Small intestine (tissue), 7 donors: ENCODE results near the gene ANTXR1. TPM values are rescaled to one million over a fixed set of nuclear protein-coding genes. Genes with fewer than 3 reads are reported as not detected.

Experiments used
- DNase-seq, 2 donors: peaks; one replicate each; pipeline versions ENCODE4 v3.0.0 to v3.0.0-alpha.2; 2013
- FAIRE-seq: peaks from 2 replicates; lab custom pipeline; 2012; peaks lifted over from hg19 to GRCh38; lab: Jason Lieb, UNC
- H3K27ac ChIP-seq, 3 donors: one replicate each; pipeline ENCODE4 v1.5.1; 2013; ENCODE audit warnings: low read length in 2 of 3, mild to moderate bottlenecking in 2 of 3, control low read depth in 1 of 3, inconsistent platforms in 1 of 3, low read depth in 1 of 3, moderate library complexity in 1 of 3
- H3K27me3 ChIP-seq, 3 donors: one replicate each; pipeline ENCODE4 v1.6.1; 2013; ENCODE audit warnings: low read length in 3 of 3, inconsistent platforms in 1 of 3; ENCODE audit not compliant: control insufficient read depth in 3 of 3, insufficient read depth in 3 of 3
- H3K36me3 ChIP-seq, 3 donors: one replicate each; pipeline ENCODE4 v1.6.1; 2013; ENCODE audit warnings: low read length in 3 of 3, inconsistent platforms in 1 of 3, low read depth in 1 of 3, mild to moderate bottlenecking in 1 of 3, moderate library complexity in 1 of 3; ENCODE audit not compliant: control insufficient read depth in 3 of 3, insufficient read depth in 2 of 3
- H3K4me1 ChIP-seq, 3 donors: one replicate each; pipeline ENCODE4 v1.6.1; 2013; ENCODE audit warnings: low read length in 2 of 3, inconsistent platforms in 1 of 3, low read depth in 1 of 3, mild to moderate bottlenecking in 1 of 3, moderate library complexity in 1 of 3; ENCODE audit not compliant: control insufficient read depth in 3 of 3, insufficient read depth in 2 of 3
- H3K4me3 ChIP-seq, 3 donors: one replicate each; pipeline ENCODE4 v1.5.1; 2013; ENCODE audit warnings: low read length in 3 of 3, control low read depth in 1 of 3, inconsistent platforms in 1 of 3, low read depth in 1 of 3, mild to moderate bottlenecking in 1 of 3, moderate library complexity in 1 of 3
- H3K9me3 ChIP-seq, 2 donors: one replicate each; pipeline ENCODE4 v1.6.1; 2013; ENCODE audit warnings: low read depth in 1 of 2, low read length in 1 of 2; ENCODE audit not compliant: control insufficient read depth in 2 of 2, insufficient read depth in 1 of 2
- WGBS, 3 donors: extraction: QIAGEN DNeasy Blood & Tissue Kit; methylation state at CpG; one replicate each; pipeline ENCODE4 v1.1.7; 2013; 5-methylcytosine and 5-hydroxymethylcytosine counted together
- polyA plus RNA-seq, 4 donors: library from polyadenylated mRNA; stranded (reverse) in 3 of 4; unstranded in 1 of 4; fragments of 200-250 nt in 3 of 4; fragments of 120-200 nt in 1 of 4; gene quantifications; one replicate each; pipeline versions ENCODE4 v1.2.1 to v1.2.3, GENCODE V29; 2013
- donor health status: healthy with polysubstance abuse.
- donor health status: control.
- donor health status: control.
- donor health status: Bipolar disorder and iron deficiency.
- donor health status: healthy.

ANTXR1 gene
- polyA plus RNA-seq, 4 donors, result 0.22 to 13.0 (median 7.2) TPM

DNA sequence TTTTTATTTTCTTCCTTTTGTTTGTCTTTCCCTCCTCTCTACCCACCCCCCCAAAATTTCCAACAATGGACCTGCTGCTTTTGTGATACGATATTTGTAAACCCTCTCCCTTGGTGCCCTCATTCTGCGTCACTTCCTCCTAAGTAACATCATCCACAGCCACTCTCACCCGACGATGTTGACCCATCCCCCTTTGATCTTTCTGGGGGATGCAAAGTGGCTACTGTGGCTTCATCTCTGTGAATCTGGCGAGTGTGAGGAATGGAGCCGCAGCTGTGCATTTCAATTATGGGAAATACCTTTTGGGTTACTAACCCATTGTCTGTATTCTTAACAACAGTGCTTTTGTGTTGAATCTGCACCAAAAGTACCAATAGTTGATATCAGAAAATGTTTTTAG lies 19.4 kb downstream of the ANTXR1 start:
- no peak for FAIRE-seq
- Histone ChIP-seq H3K27ac (peak overlapping the region in 1 of 3 donors; percentile 36), H3K4me1 (no peaks in the 10 kb centered on the region), H3K36me3 (peaks cover 0 to 2% (median 0%) of the 10 kb centered on the region in 3 donors), H3K4me3 (no peak overlapping the region), H3K27me3 (no peaks in the 10 kb centered on the region), H3K9me3 (no peaks in the 10 kb centered on the region)
- WGBS, 3 donors, result 66 to 70% (median 67%) methylated on average over 6 of the region's 6 CpGs
- DNase-seq, result no peak

DNA sequence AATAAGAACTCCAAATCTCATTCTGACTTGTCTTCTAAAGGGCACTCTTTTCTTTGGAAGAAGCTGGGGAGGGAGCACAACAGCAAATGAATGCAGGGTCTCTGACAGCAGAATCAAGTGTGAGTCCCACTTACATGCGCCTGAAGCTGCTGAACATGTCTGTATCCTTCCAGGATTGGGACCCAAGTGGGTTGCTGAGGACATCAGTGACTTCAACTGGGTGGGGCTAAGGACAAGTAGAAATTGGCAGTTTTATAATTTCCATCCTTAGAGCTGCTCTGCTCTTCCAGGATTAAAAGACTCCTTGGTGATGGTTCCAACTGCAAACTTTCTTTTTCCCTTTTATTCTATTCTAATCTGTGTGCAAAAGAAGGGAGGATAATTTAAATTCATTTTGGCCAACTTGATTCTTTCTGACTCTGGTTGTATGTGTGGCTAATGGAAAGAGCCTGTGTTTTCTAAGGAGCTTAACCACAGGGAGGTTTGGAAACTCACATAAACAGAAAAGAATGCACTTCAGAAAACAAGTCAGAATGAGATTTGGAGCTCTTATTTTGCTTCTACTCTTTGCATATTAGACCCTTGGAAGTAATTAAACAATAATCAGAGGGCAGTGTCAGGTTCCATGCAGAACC lies 20.6 kb downstream of the ANTXR1 start:
- H3K36me3 ChIP-seq, result peaks cover 0 to 2% (median 0%) of the 10 kb centered on the region in 3 donors
- H3K9me3 ChIP-seq, result no peaks in the 10 kb centered on the region
- no peak for DNase-seq
- 66 to 95% (median 84%) methylated on average over 1 of the region's 1 CpG for WGBS, 3 donors
- H3K4me1 ChIP-seq, result no peaks in the 10 kb centered on the region
- no peak for FAIRE-seq
- H3K27me3 ChIP-seq, result no peaks in the 10 kb centered on the region
- no peak overlapping the region for H3K4me3 ChIP-seq
- H3K27ac ChIP-seq, result no peak overlapping the region

DNA sequence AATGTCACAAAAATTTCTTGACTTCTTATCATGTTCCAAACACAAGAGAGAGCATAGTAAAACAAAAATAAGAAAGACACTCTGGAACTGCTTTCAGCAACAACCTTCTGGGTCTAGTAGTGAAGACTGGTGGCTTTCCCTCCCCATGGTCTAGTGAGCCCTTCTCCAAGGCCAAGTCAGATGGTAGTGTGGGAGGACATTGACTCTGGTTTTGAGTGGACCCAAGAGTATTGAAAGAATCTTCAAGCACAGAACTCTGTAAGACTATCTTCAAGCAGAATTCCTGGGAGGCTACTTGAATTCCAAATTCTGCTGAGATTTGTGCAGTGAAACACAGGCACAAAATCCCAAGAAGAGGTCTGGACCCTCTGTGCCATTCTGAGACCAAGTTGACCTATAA lies 21.1 kb downstream of the ANTXR1 start:
- H3K27ac ChIP-seq, result no peak overlapping the region
- no peaks in the 10 kb centered on the region for H3K27me3 ChIP-seq
- no peak for FAIRE-seq
- DNase-seq, result no peak
- no peaks in the 10 kb centered on the region for H3K9me3 ChIP-seq
- no peaks in the 10 kb centered on the region for H3K4me1 ChIP-seq
- H3K4me3 ChIP-seq, result no peak overlapping the region
- peaks cover 0 to 2% (median 0%) of the 10 kb centered on the region in 3 donors for H3K36me3 ChIP-seq

DNA sequence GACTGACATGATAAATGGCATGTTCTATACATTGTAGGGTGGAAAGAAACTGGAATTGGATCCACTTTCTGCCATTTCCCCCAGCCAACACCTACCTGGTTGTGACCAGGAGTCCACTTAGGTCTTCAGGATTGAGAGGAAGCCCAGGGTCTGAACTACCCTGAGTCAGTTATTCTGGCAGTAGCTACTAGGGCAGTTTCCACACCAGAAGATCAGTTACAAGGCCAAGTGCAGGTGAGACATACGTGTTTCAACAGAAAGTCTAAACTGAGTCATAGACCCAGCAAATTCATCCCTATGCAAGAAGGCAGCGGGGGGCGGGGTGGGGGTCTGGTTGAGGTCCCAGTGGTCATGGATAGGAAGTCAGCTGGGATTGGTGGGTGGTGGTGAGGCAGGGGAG lies 21.9 kb downstream of the ANTXR1 start:
- no peaks in the 10 kb centered on the region for H3K4me1 ChIP-seq
- WGBS, 3 donors, result 65 to 83% (median 78%) methylated on average over 3 of the region's 3 CpGs
- no peak for FAIRE-seq
- H3K9me3 ChIP-seq, result no peaks in the 10 kb centered on the region
- H3K27ac ChIP-seq, result no peak overlapping the region
- H3K27me3 ChIP-seq, result no peaks in the 10 kb centered on the region
- DNase-seq, result no peak
- H3K4me3 ChIP-seq, result no peak overlapping the region
- H3K36me3 ChIP-seq, result peaks cover 0 to 2% (median 0%) of the 10 kb centered on the region in 3 donors

DNA sequence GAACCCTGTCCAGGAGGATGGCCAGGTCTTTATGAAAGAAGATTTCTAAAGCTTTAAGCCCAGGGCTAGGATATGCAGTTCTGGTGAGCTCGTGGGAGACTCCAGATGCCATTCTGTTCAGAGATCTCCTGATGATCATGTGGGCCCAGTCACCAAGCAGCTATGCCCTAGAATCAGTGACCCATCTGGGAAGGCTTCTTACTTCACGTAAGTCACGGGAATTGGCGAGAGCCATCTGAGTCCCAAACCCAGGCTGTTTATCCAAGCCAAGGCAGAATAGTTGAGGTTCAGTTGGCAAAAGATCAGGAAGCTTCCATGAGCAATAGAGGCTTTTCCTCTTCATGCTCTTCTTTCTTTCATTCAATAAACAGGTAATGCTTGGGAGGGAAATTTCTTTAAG lies 23.9 kb downstream of the ANTXR1 start:
- FAIRE-seq (no peak), DNase-seq (no peak)
- Histone ChIP-seq H3K9me3 (no peaks in the 10 kb centered on the region), H3K27ac (no peak overlapping the region), H3K4me3 (no peak overlapping the region), H3K4me1 (no peaks in the 10 kb centered on the region), H3K36me3 (peaks cover 0 to 2% (median 0%) of the 10 kb centered on the region in 3 donors), H3K27me3 (no peaks in the 10 kb centered on the region)
- WGBS, 3 donors, result 79 to 86% (median 81%) methylated on average over 4 of the region's 4 CpGs

DNA sequence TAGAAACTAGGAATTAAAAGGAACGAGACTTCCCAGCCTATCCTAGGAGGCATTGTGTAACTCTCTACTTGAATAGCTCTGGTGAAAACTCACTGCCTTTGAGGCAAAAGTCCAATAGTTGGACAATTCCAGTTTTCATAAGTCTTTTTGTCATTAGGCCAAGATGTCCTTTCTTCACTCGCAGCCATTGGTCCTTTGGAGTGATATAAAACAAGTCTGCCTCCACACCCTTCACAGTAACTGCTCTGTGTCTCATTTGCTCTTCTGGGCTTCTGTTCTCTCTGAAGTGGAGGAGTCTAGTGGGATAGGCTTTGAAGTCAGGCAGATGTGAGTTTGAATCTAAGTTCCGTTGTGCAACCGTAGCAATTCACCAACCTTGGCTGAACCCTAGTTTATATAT lies 28.2 kb downstream of the ANTXR1 start:
- H3K4me3 ChIP-seq, result no peak overlapping the region
- FAIRE-seq (no peak), DNase-seq (no peak)
- no peaks in the 10 kb centered on the region for H3K4me1 ChIP-seq
- 80 to 87% (median 86%) methylated on average over 4 of the region's 4 CpGs for WGBS, 3 donors
- no peak overlapping the region for H3K27ac ChIP-seq
- no peaks in the 10 kb centered on the region for H3K9me3 ChIP-seq
- peaks cover 0 to 2% (median 0%) of the 10 kb centered on the region in 3 donors for H3K36me3 ChIP-seq
- H3K27me3 ChIP-seq, result no peaks in the 10 kb centered on the region

DNA sequence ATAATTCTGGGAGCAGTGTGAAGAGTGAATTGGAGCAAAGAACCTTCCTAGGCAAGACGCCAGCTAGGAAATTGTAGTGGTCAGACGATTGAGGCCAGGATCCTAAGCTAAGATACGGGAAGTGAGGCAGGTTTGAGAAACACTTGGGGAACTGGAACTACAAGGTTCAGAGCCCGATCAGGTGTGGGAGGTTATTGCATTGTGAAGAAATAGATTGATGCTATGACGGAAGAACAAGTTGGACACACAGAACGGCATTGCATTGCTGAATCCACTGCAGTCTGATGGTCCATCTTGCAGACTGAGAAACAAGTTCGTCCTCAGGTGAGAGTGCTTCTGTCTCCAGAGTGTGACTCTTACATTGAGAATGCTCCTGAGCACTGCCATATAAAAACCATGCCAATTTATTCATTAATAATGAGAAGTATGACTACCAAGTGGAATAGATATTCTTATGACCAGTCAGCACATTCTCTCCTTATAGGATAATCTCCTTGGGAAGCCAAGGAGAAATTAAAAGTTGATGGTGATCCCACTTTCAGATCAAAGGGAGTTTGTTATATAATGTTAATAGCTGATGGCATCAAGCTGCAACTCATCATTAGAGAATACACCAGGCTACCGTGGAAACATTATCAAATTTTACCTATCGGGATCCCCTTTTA lies 30.9 kb downstream of the ANTXR1 start:
- H3K4me3 ChIP-seq, result no peak overlapping the region
- H3K27ac ChIP-seq, result no peak overlapping the region
- H3K4me1 ChIP-seq, result no peaks in the 10 kb centered on the region
- FAIRE-seq (no peak), DNase-seq (no peak)
- no peaks in the 10 kb centered on the region for H3K27me3 ChIP-seq
- no peaks in the 10 kb centered on the region for H3K36me3 ChIP-seq
- no peaks in the 10 kb centered on the region for H3K9me3 ChIP-seq
- 56 to 79% (median 72%) methylated on average over 9 of the region's 9 CpGs for WGBS, 3 donors

DNA sequence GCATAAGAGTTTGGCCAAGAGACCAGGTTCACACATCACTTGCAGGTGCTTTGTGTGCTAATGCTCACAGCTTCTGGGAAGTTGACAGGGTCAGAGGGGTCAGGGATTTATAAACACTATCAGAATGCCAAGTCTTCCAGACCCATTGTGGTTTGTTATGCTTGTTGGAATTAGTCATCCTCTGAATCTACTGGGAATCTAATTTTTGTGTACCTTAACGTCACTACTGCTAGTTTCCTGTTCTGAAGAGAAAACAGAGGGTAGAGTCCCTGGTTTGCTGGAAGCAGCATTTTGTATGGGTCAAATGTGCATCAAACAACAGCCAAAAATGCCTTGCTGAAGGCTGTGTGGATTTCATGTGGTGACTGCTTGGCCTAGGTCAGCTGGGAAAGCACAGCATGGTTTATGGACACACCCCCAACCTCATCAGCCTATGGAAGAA lies 33.3 kb downstream of the ANTXR1 start:
- 10 to 48% (median 19%) methylated on average over 1 of the region's 1 CpG for WGBS, 3 donors
- Histone ChIP-seq H3K27me3 (no peaks in the 10 kb centered on the region), H3K36me3 (no peaks in the 10 kb centered on the region), H3K27ac (no peak overlapping the region), H3K4me3 (no peak overlapping the region), H3K4me1 (no peaks in the 10 kb centered on the region), H3K9me3 (no peaks in the 10 kb centered on the region)
- DNase-seq (no peak), FAIRE-seq (no peak)
